ENCODE data around the gene TARDBP. TPM values are rescaled to one million over a fixed set of nuclear protein-coding genes. Genes with fewer than 3 reads are reported as not detected.
"Not testable (repeated sequence)": the region's sequence is repeated elsewhere in the genome, so short reads cannot be mapped to it uniquely, and the experiment has no call there.

TARDBP gene
- total and polyA plus RNA-seq, 9 of the 15 experiments (the other 6 are each of a cell fraction or from before 2014, with no cell fraction given): 122 to 515 (median 243) TPM

DNA sequence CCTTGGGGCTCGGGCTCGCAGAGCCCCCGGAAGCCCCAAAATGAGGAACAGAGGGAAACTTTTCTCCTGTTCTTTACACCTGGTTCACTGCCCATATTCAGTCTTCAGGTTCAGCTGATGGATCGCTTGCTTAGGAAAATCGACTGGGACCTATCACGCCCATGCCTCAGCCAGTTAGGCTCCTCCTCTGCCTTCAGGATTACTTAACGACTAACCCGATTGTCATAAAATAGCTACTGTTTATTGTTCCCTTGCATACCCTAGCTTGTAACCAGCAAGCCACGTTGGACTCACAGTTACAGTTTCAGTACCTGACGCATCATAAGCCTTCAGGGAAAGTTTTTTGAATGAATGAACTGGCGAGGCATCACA is 692 bp downstream of the TARDBP start (continued):
- TF ChIP-seq, protein P1, sequence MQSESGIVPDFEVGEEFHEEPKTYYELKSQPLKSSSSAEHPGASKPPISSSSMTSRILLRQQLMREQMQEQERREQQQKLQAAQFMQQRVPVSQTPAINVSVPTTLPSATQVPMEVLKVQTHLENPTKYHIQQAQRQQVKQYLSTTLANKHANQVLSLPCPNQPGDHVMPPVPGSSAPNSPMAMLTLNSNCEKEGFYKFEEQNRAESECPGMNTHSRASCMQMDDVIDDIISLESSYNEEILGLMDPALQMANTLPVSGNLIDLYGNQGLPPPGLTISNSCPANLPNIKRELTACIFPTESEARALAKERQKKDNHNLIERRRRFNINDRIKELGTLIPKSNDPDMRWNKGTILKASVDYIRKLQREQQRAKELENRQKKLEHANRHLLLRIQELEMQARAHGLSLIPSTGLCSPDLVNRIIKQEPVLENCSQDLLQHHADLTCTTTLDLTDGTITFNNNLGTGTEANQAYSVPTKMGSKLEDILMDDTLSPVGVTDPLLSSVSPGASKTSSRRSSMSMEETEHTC (IDR thresholded peaks at IDR 0.05): no peak
- TF ChIP-seq TGIF2 (CRISPR knock-in tag; IDR thresholded peaks at IDR 0.05) (0 out of 2 replicates have a peak, but pooled peaks have one; percentile 1), ZNF561 (CRISPR knock-in tag; conservative IDR thresholded peaks at IDR 0.05) (no peak)
- TF ChIP-seq, protein P2, sequence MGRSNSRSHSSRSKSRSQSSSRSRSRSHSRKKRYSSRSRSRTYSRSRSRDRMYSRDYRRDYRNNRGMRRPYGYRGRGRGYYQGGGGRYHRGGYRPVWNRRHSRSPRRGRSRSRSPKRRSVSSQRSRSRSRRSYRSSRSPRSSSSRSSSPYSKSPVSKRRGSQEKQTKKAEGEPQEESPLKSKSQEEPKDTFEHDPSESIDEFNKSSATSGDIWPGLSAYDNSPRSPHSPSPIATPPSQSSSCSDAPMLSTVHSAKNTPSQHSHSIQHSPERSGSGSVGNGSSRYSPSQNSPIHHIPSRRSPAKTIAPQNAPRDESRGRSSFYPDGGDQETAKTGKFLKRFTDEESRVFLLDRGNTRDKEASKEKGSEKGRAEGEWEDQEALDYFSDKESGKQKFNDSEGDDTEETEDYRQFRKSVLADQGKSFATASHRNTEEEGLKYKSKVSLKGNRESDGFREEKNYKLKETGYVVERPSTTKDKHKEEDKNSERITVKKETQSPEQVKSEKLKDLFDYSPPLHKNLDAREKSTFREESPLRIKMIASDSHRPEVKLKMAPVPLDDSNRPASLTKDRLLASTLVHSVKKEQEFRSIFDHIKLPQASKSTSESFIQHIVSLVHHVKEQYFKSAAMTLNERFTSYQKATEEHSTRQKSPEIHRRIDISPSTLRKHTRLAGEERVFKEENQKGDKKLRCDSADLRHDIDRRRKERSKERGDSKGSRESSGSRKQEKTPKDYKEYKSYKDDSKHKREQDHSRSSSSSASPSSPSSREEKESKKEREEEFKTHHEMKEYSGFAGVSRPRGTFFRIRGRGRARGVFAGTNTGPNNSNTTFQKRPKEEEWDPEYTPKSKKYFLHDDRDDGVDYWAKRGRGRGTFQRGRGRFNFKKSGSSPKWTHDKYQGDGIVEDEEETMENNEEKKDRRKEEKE (IDR thresholded peaks at IDR 0.05; ENCODE audit: borderline replicate concordance in 1 of 2, control insufficient read depth in 1 of 2, low read depth in 2 of 2, low read length in 1 of 2): no peak

DNA sequence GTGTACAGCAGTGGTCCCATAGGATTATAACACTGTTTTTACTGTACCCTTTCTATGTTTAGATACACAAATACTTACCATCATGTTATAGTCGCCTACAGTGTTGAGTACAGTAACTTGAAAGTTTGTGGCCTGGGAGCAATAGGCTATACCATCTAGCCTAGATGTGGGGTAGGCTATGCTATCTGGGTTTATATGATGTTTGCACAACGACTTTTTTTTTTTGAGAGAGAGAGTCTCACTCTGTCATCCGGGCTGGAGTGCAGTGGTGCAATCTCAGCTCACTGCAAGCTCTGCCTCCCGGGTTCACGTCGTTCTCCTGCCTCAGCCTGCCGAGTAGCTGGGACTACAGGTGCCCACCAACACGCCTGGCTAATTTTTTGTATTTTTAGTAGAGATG is 6.9 kb downstream of the TARDBP start:
- H3K9me3 ChIP-seq (replicated peaks; ENCODE audit: control insufficient read depth, insufficient read depth, low read depth, low read length); H2AFZ ChIP-seq (ENCODE audit: low read depth, low read length); in situ Hi-C loops (cut with MboI); FAIRE-seq; H3K4me1 ChIP-seq (replicated peaks in 1 of 2; ENCODE audit: control insufficient read depth in 2 of 2, insufficient read depth in 2 of 2, low read length in 2 of 2); CTCF ChIA-PET (ENCODE audit: low intra/inter-chr PET ratio); ATAC-seq; H4K20me1 ChIP-seq (replicated peaks; ENCODE audit: control insufficient read depth, insufficient read depth, low read length); DNase-seq (ENCODE audit: extremely low read depth in 1 of 4, low spot score in 3 of 4); H3K9me1 ChIP-seq (ENCODE audit: control insufficient read depth, insufficient read depth, low read length); H3K9ac ChIP-seq (ENCODE audit: insufficient read depth in 1 of 2, low read depth in 2 of 2, low read length in 2 of 2); H3K27me3 ChIP-seq (ENCODE audit: control insufficient read depth in 2 of 2, insufficient read depth in 2 of 2, low read length in 2 of 2); BruUV-seq (replicated peaks); H3K4me3 ChIP-seq; intact Hi-C loops (cut with micrococcal nuclease); H3K4me2 ChIP-seq (ENCODE audit: insufficient read depth, low read length); H3K27ac ChIP-seq (ENCODE audit: extremely low read depth, low read depth, low read length): not testable (repeated sequence)
- POLR2A ChIA-PET: interaction anchor here (0.6 kb wide), 1 partner anchor 53 kb away, joined by 3 read pairs; no protein-coding TSS in a partner anchor
- 0 out of 2 replicates have a peak, but pooled peaks have one; percentile 8 for TF ChIP-seq RBFOX2 (IDR thresholded peaks at IDR 0.05; ENCODE audit: low read depth, low read length)
- peaks cover 93% of the 10 kb centered on the region for H3K36me3 ChIP-seq (ENCODE audit: control insufficient read depth, insufficient read depth, low read length)
- H3K79me2 ChIP-seq (ENCODE audit: control insufficient read depth, insufficient read depth, low read length): peaks cover 29% of the 10 kb centered on the region
- WGBS (ENCODE audit: insufficient coverage, low coverage, missing lambda C conversion rate): 94% methylated on average over 8 of the region's 8 CpGs

All from K562 (cell line).